DND-41 (cell line): ENCODE results near the gene XPO6.

Experiments
- ATAC-seq: fragments of 200-7000 bp; cut with Tn5 transposase; 3 replicates; pipeline ENCODE4 v1.9.1; 2021; ENCODE audit warnings: low read depth; ENCODE audit not compliant: insufficient read depth
- DNase-seq: peaks from one replicate; pipeline ENCODE4 v3.0.0-alpha.2; 2020
- H2AFZ ChIP-seq: 2 replicates; pipeline ENCODE4 v1.6.0; 2012; ENCODE audit warnings: low read depth, low read length
- H3K27ac ChIP-seq: 2 replicates; pipeline ENCODE4 v1.5.1; 2012; ENCODE audit warnings: low read length, inconsistent platforms
- H3K27me3 ChIP-seq: fragments of 200-600 bp; sonication (generic); 2 replicates; pipeline ENCODE4 v1.6.0; 2012; ENCODE audit warnings: low read length, mild to moderate bottlenecking, inconsistent platforms; ENCODE audit not compliant: insufficient read depth, poor library complexity
- H3K36me3 ChIP-seq: 2 replicates; pipeline ENCODE4 v1.5.1; 2012; ENCODE audit warnings: low read length, inconsistent platforms; ENCODE audit not compliant: insufficient read depth
- H3K4me1 ChIP-seq: 2 replicates; pipeline ENCODE4 v1.5.1; 2012; ENCODE audit warnings: mild to moderate bottlenecking, low read length; ENCODE audit not compliant: insufficient read depth
- H3K4me2 ChIP-seq: 2 replicates; pipeline ENCODE4 v1.6.0; 2012; ENCODE audit warnings: mild to moderate bottlenecking, moderate library complexity, low read length, inconsistent platforms; ENCODE audit not compliant: insufficient read depth
- H3K4me3 ChIP-seq, 2 experiments: fragments of 200-600 bp in 1 of 2; shearing (Covaris generic) in 1 of 2; 2 replicates each; pipeline ENCODE4 v1.5.1; 2012 to 2016; ENCODE audit warnings: inconsistent platforms in 2 of 2, low read length in 2 of 2, mild to moderate bottlenecking in 2 of 2, low read depth in 1 of 2, moderate library complexity in 1 of 2
- H3K79me2 ChIP-seq: 2 replicates; pipeline ENCODE4 v1.6.0; 2012; ENCODE audit warnings: low read length, inconsistent platforms; ENCODE audit not compliant: insufficient read depth
- H3K9ac ChIP-seq: 2 replicates; pipeline ENCODE4 v1.6.0; 2012; ENCODE audit warnings: low read depth, mild to moderate bottlenecking, inconsistent platforms, low read length, moderate library complexity
- H3K9me3 ChIP-seq: 2 replicates; pipeline ENCODE4 v1.5.1; 2012; ENCODE audit warnings: low read length, moderate library complexity, mild to moderate bottlenecking, inconsistent platforms; ENCODE audit not compliant: insufficient read depth, severe bottlenecking
- H4K20me1 ChIP-seq: 2 replicates; pipeline ENCODE4 v1.6.0; 2012; ENCODE audit warnings: low read length; ENCODE audit not compliant: insufficient read depth
- CTCF ChIP-seq: IDR thresholded peaks from 2 replicates; pipeline ENCODE4 v1.5.1; 2012; ENCODE audit warnings: borderline replicate concordance, low read length, moderate library complexity, mild to moderate bottlenecking; ENCODE audit not compliant: poor library complexity, severe bottlenecking; ENCODE audit errors: extremely low read depth
- EZH2 ChIP-seq: IDR thresholded peaks from 3 replicates; pipeline ENCODE4 v1.6.1; 2012; ENCODE audit warnings: borderline replicate concordance, low read depth, mild to moderate bottlenecking, moderate library complexity, low read length, inconsistent platforms; ENCODE audit not compliant: severe bottlenecking

The XPO6 gene

GRCh38 chr16:28105954-28106353 lies 105.8 kb downstream of the XPO6 start:
- Histone ChIP-seq H3K4me3 (no peak overlapping the region), H2AFZ (no peak overlapping the region), H3K9me3 (no peaks in the 10 kb centered on the region), H4K20me1 (peaks cover 18% of the 10 kb centered on the region; the same call in 1 of the 2 replicates), H3K27me3 (no peaks in the 10 kb centered on the region), H3K36me3 (peaks cover 96% of the 10 kb centered on the region), H3K79me2 (no peaks in the 10 kb centered on the region), H3K27ac (no peak overlapping the region), H3K4me1 (no peaks in the 10 kb centered on the region), H3K4me2 (no peak overlapping the region), H3K9ac (no peak overlapping the region)
- no peak for ATAC-seq
- TF ChIP-seq CTCF (no peak), EZH2 (no peak)
- DNase-seq: no peak

GRCh38 chr16:28105297-28105696 lies 106.5 kb downstream of the XPO6 start:
- Histone ChIP-seq H3K36me3 (peaks cover 97% of the 10 kb centered on the region), H3K4me2 (no peak overlapping the region), H4K20me1 (peaks cover 18% of the 10 kb centered on the region; the same call in 1 of the 2 replicates), H3K9ac (no peak overlapping the region), H3K27me3 (no peaks in the 10 kb centered on the region), H3K4me1 (no peaks in the 10 kb centered on the region), H3K4me3 (no peak overlapping the region), H3K79me2 (no peaks in the 10 kb centered on the region), H2AFZ (no peak overlapping the region), H3K27ac (no peak overlapping the region), H3K9me3 (no peaks in the 10 kb centered on the region)
- ATAC-seq (no peak), DNase-seq (no peak)
- no peak for TF ChIP-seq EZH2
- no peak for TF ChIP-seq CTCF

- peaks cover 18% of the 10 kb centered on the region; the same call in 1 of the 2 replicates for H4K20me1 ChIP-seq
- no peak overlapping the region for H2AFZ ChIP-seq
- TF ChIP-seq CTCF (no peak), EZH2 (no peak)
- peaks cover 95% of the 10 kb centered on the region for H3K36me3 ChIP-seq
- no peak overlapping the region for H3K4me3 ChIP-seq
- no peak overlapping the region for H3K27ac ChIP-seq
- DNase-seq (no peak), ATAC-seq (no peak)
- H3K4me1 ChIP-seq: no peaks in the 10 kb centered on the region
- H3K27me3 ChIP-seq: no peaks in the 10 kb centered on the region
- no peaks in the 10 kb centered on the region for H3K9me3 ChIP-seq
- H3K79me2 ChIP-seq: no peaks in the 10 kb centered on the region
- no peak overlapping the region for H3K4me2 ChIP-seq
- no peak overlapping the region for H3K9ac ChIP-seq
Measured at GRCh38 chr16:28104404-28104803, 107.4 kb downstream of the XPO6 start.
